ENCODE results near the gene NCKAP5. TPM values are rescaled to one million over a fixed set of nuclear protein-coding genes. Genes with fewer than 3 reads are reported as not detected.

The NCKAP5 gene
- total RNA-seq, 1 donor from 2014 or later: 7.4 TPM

GRCh38 chr2:133426791-133427190 lies 141.5 kb downstream of the NCKAP5 start:
- H3K36me3 Mint-ChIP-seq (ENCODE audit: low read depth, unreplicated experiment): no peaks in the 10 kb centered on the region
- no peak for TF ChIP-seq CTCF (IDR thresholded peaks at IDR 0.05; ENCODE audit: unreplicated experiment)
- H3K9me3 Mint-ChIP-seq (ENCODE audit: unreplicated experiment): no peaks in the 10 kb centered on the region
- no peak overlapping the region for H3K4me3 Mint-ChIP-seq (ENCODE audit: unreplicated experiment)
- H3K4me1 Mint-ChIP-seq (ENCODE audit: unreplicated experiment): no peaks in the 10 kb centered on the region
- no peaks in the 10 kb centered on the region for H3K27me3 Mint-ChIP-seq (ENCODE audit: unreplicated experiment)
- no peak for DNase-seq (ENCODE audit: low spot score)
- no peak overlapping the region for H3K27ac Mint-ChIP-seq (ENCODE audit: unreplicated experiment)

GRCh38 chr2:133425612-133426011 lies 142.7 kb downstream of the NCKAP5 start:
- Mint-ChIP-seq H3K4me1 (ENCODE audit: unreplicated experiment) (no peaks in the 10 kb centered on the region), H3K27ac (ENCODE audit: unreplicated experiment) (no peak overlapping the region), H3K4me3 (ENCODE audit: unreplicated experiment) (no peak overlapping the region), H3K9me3 (ENCODE audit: unreplicated experiment) (no peaks in the 10 kb centered on the region), H3K36me3 (ENCODE audit: low read depth, unreplicated experiment) (no peaks in the 10 kb centered on the region), H3K27me3 (ENCODE audit: unreplicated experiment) (no peaks in the 10 kb centered on the region)
- DNase-seq (ENCODE audit: low spot score): no peak
- no peak for TF ChIP-seq CTCF (IDR thresholded peaks at IDR 0.05; ENCODE audit: unreplicated experiment)

GRCh38 chr2:133424876-133425275 lies 143.4 kb downstream of the NCKAP5 start:
- H3K27me3 Mint-ChIP-seq (ENCODE audit: unreplicated experiment): no peaks in the 10 kb centered on the region
- H3K9me3 Mint-ChIP-seq (ENCODE audit: unreplicated experiment): no peaks in the 10 kb centered on the region
- no peaks in the 10 kb centered on the region for H3K36me3 Mint-ChIP-seq (ENCODE audit: low read depth, unreplicated experiment)
- no peak for TF ChIP-seq CTCF (IDR thresholded peaks at IDR 0.05; ENCODE audit: unreplicated experiment)
- no peak for DNase-seq (ENCODE audit: low spot score)
- H3K4me3 Mint-ChIP-seq (ENCODE audit: unreplicated experiment): no peak overlapping the region
- H3K4me1 Mint-ChIP-seq (ENCODE audit: unreplicated experiment): no peaks in the 10 kb centered on the region
- no peak overlapping the region for H3K27ac Mint-ChIP-seq (ENCODE audit: unreplicated experiment)

GRCh38 chr2:133422931-133423351 lies 145.3 kb downstream of the NCKAP5 start:
- Mint-ChIP-seq H3K27ac (ENCODE audit: unreplicated experiment) (no peak overlapping the region), H3K4me3 (ENCODE audit: unreplicated experiment) (no peak overlapping the region), H3K4me1 (ENCODE audit: unreplicated experiment) (no peaks in the 10 kb centered on the region), H3K36me3 (ENCODE audit: low read depth, unreplicated experiment) (no peaks in the 10 kb centered on the region), H3K27me3 (ENCODE audit: unreplicated experiment) (no peaks in the 10 kb centered on the region), H3K9me3 (ENCODE audit: unreplicated experiment) (no peaks in the 10 kb centered on the region)
- TF ChIP-seq CTCF (IDR thresholded peaks at IDR 0.05; ENCODE audit: unreplicated experiment): no peak
- no peak for DNase-seq (ENCODE audit: low spot score)

- DNase-seq (ENCODE audit: low spot score): no peak
- Mint-ChIP-seq H3K27ac (ENCODE audit: unreplicated experiment) (no peak overlapping the region), H3K27me3 (ENCODE audit: unreplicated experiment) (no peaks in the 10 kb centered on the region), H3K36me3 (ENCODE audit: low read depth, unreplicated experiment) (no peaks in the 10 kb centered on the region), H3K4me3 (ENCODE audit: unreplicated experiment) (no peak overlapping the region), H3K9me3 (ENCODE audit: unreplicated experiment) (no peaks in the 10 kb centered on the region), H3K4me1 (ENCODE audit: unreplicated experiment) (no peaks in the 10 kb centered on the region)
- no peak for TF ChIP-seq CTCF (IDR thresholded peaks at IDR 0.05; ENCODE audit: unreplicated experiment)
Measured at GRCh38 chr2:133421516-133422324, 146.5 kb downstream of the NCKAP5 start.
